ENCODE data around the gene TRAF3IP1. TPM values are rescaled to one million over a fixed set of nuclear protein-coding genes. Genes with fewer than 3 reads are reported as not detected.

The TRAF3IP1 gene
- total RNA-seq, 2 donors from 2014 or later, result 5.4 to 10.9 TPM

DNA sequence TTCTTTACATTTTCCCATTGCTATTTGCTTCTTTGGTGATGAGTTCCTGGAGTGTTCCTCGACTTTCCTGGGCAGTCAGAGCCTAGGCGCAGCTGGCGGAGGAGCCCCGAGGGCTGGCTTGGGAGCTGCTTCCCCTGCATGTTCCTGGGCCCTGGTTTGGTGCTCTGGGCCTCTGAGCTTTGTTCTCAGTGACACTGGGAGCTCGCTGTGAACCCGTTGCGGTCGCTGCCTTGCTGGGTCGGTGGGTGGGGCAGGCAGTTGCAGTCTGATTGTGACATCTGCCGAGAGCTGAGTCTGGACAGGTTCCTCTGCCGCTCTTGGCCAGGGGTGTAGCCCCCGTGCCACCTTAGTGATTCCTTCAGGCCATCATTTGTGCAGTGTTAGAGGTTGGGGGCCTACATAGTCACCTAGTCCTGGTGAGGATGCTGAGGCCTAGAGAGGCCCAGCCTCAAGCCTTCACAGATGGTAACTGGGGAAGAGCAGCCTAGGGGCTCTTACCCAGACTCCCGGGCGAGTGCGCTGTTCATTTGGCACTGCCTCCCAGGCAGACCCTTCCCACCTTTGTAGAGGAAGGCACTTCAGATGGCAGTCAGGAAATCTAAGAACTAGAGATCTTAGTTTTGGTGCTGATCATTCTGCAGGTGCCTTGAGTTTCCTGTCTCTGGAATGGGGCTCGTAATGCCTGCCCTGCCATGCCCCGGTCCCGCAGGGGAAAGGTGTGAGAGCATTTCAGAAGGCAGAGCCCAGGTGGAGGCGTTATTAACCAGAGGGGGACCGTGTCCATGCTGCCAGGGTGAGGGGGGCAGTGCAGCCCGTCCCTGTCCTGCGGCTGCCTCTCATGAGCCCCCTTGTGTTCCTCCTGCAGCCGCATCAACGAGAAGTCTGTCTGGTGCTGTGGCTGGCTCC, 114.8 kb downstream of the TRAF3IP1 start:
- Histone ChIP-seq H3K9me3 (no peaks in the 10 kb centered on the region), H3K27ac (no peak overlapping the region), H3K36me3 (replicated peaks in 1 of 2; ENCODE audit: insufficient read depth in 1 of 2, low read depth in 2 of 2) (peaks cover 3 to 4% of the 10 kb centered on the region in 2 donors), H3K27me3 (no peaks in the 10 kb centered on the region), H3K4me3 (no peak overlapping the region), H3K4me1 (peaks cover 9% of the 10 kb centered on the region)
- DNase-seq (no peak), ATAC-seq (no peak)
- 90 to 95% methylated on average over 10 to 24 of the region's 24 CpGs for WGBS, 2 donors
- TF ChIP-seq CTCF (IDR thresholded peaks at IDR 0.05) (no peak), POLR2A (IDR thresholded peaks at IDR 0.05) (no peak)
- intact Hi-C loops (cut with DNase I), result no loop called here

- 92 to 96% methylated on average over 18 to 20 of the region's 20 CpGs for WGBS, 2 donors
- Histone ChIP-seq H3K27ac (no peak overlapping the region), H3K9me3 (no peaks in the 10 kb centered on the region), H3K27me3 (no peaks in the 10 kb centered on the region), H3K4me1 (peaks cover 14% of the 10 kb centered on the region), H3K4me3 (no peak overlapping the region), H3K36me3 (replicated peaks in 1 of 2; ENCODE audit: insufficient read depth in 1 of 2, low read depth in 2 of 2) (peaks cover 3 to 4% of the 10 kb centered on the region in 2 donors)
- intact Hi-C loops (cut with DNase I), result no loop called here
- TF ChIP-seq POLR2A (IDR thresholded peaks at IDR 0.05), result no peak
- no peak for TF ChIP-seq CTCF (IDR thresholded peaks at IDR 0.05)
- DNase-seq, result no peak
- no peak for ATAC-seq
Observed at GRCh38 chr2:238435752-238436096, 115.4 kb downstream of the TRAF3IP1 start.

GRCh38 chr2:238438856-238439849, 118.8 kb downstream of the TRAF3IP1 start:
- ATAC-seq, result peak; percentile 64
- H3K36me3 ChIP-seq (replicated peaks in 1 of 2; ENCODE audit: insufficient read depth in 1 of 2, low read depth in 2 of 2), result peaks cover 3 to 4% of the 10 kb centered on the region in 2 donors
- intact Hi-C loops (cut with DNase I), result no loop called here

DNA sequence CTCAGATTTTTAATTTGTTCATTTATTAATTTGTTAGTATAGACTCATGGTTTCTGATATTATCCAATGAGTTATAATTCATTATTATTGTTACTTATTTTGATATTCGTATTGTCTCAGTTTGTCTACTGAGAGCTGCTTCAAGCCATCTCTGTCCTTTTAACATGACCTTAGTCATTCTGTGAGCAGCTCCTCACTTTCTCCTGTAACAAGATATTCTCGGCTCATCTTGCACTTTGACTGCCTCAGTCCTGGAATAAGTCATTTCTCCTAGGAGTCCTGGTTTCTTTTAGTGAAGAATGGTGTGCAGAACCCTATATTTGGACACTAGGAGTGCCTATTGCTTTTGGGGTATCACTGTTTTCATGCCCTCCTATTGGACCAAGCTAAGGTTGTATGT, 119.6 kb downstream of the TRAF3IP1 start:
- DNase-seq (no peak), ATAC-seq (no peak)
- intact Hi-C loops (cut with DNase I), result no loop called here
- TF ChIP-seq CTCF (IDR thresholded peaks at IDR 0.05) (no peak), POLR2A (IDR thresholded peaks at IDR 0.05) (no peak)
- Histone ChIP-seq H3K27ac (no peak overlapping the region), H3K27me3 (no peaks in the 10 kb centered on the region), H3K4me3 (no peak overlapping the region), H3K36me3 (replicated peaks in 1 of 2; ENCODE audit: insufficient read depth in 1 of 2, low read depth in 2 of 2) (peaks cover 3 to 10% of the 10 kb centered on the region in 2 donors), H3K4me1 (peaks cover 17% of the 10 kb centered on the region), H3K9me3 (no peaks in the 10 kb centered on the region)
- 89% methylated on average over 2 of the region's 2 CpGs for WGBS, 2 donors

More at GRCh38 chr2:238438856-238439849, 118.8 kb downstream of the TRAF3IP1 start:
- TF ChIP-seq POLR2A (IDR thresholded peaks at IDR 0.05) (no peak), CTCF (IDR thresholded peaks at IDR 0.05) (no peak)
- 77 to 80% methylated on average over 24 of the region's 24 CpGs for WGBS, 2 donors
- Histone ChIP-seq H3K27me3 (no peaks in the 10 kb centered on the region), H3K27ac (peak overlapping the region in 1 of 4 donors; percentile 0), H3K9me3 (no peaks in the 10 kb centered on the region), H3K4me3 (no peak overlapping the region), H3K4me1 (peaks cover 17% of the 10 kb centered on the region)
- DNase-seq, result peak in 1 of 4 donors; percentile 36

Data from body of pancreas (tissue), 4 donors.